SK-N-SH (cell line): ENCODE results near the gene ADAMTSL1. TPM values are rescaled to one million over a fixed set of nuclear protein-coding genes. Genes with fewer than 3 reads are reported as not detected.

Experiments used
- CTCF ChIA-PET: fragments of 300-600, 350-600 bp; formaldehyde crosslinking; extraction: SDS; loops from one replicate; lab custom pipeline; 2021; lab: Yijun Ruan, JAX
- POLR2A ChIA-PET: fragments of 350-600 bp; sonication (Branson Sonifier 250); formaldehyde crosslinking; extraction: SDS; loops from one replicate; lab custom pipeline; 2020; ENCODE audit warnings: antibody characterized with exemption, inconsistent platforms; lab: Yijun Ruan, JAX
- DNase-seq: peaks from one replicate; pipeline ENCODE4 v3.0.0; 2012
- H2AFZ ChIP-seq: fragments of 200-600 bp; sonication (generic); 2 replicates; pipeline ENCODE4 v1.8.1; 2016; ENCODE audit warnings: antibody characterized with exemption, mild to moderate bottlenecking, low read depth
- H3F3A ChIP-seq: fragments of 200-600 bp; sonication (generic); replicated peaks from 2 replicates; pipeline ENCODE3; 2016; ENCODE audit warnings: antibody characterized with exemption, mild to moderate bottlenecking; ENCODE audit not compliant: insufficient read depth
- H3K27ac ChIP-seq, 2 experiments: fragments of 200-500 bp in 1 of 2; fragments of 200-600 bp in 1 of 2; sonication (Bioruptor generic) in 1 of 2; sonication (generic), shearing (Covaris generic) in 1 of 2; 2 replicates each; pipeline versions ENCODE4 v1.5.1 to v1.6.1; 2014 to 2016; ENCODE audit warnings: low read depth in 2 of 2, inconsistent platforms in 1 of 2, low read length in 1 of 2, mild to moderate bottlenecking in 1 of 2, mixed read lengths in 1 of 2
- H3K27me3 ChIP-seq: fragments of 200-600 bp; sonication (generic), shearing (Covaris generic); 2 replicates; pipeline ENCODE4 v1.6.1; 2016; ENCODE audit warnings: mixed run types; ENCODE audit not compliant: insufficient read depth
- H3K36me3 ChIP-seq, 2 experiments: fragments of 200-500 bp in 1 of 2; fragments of 200-600 bp in 1 of 2; sonication (Bioruptor generic) in 1 of 2; sonication (generic) in 1 of 2; replicated peaks in 1 of 2; 2 replicates each; pipeline versions ENCODE3 to v1.5.1; 2014 to 2016; ENCODE audit warnings: low read length in 1 of 2, mild to moderate bottlenecking in 1 of 2; ENCODE audit not compliant: insufficient read depth in 2 of 2, control insufficient read depth in 1 of 2
- H3K4me1 ChIP-seq, 2 experiments: fragments of 200-500 bp in 1 of 2; fragments of 200-600 bp in 1 of 2; sonication (Bioruptor generic) in 1 of 2; sonication (generic), shearing (Covaris generic) in 1 of 2; 2 replicates each; pipeline versions ENCODE4 v1.5.1 to v1.6.1; 2014 to 2016; ENCODE audit warnings: low read depth in 1 of 2, low read length in 1 of 2, mixed run types in 1 of 2; ENCODE audit not compliant: insufficient read depth in 2 of 2, control insufficient read depth in 1 of 2
- H3K4me2 ChIP-seq: fragments of 200-600 bp; sonication (generic), shearing (Covaris generic); 2 replicates; pipeline ENCODE4 v1.6.1; 2017; ENCODE audit warnings: mixed run types
- H3K4me3 ChIP-seq, 2 experiments: fragments of 200-500 bp in 1 of 2; fragments of 200-600 bp in 1 of 2; sonication (Bioruptor generic) in 1 of 2; sonication (generic), shearing (Covaris generic) in 1 of 2; 2 replicates each; pipeline versions ENCODE4 v1.5.1 to v1.8.1; 2014 to 2016; ENCODE audit warnings: low read depth in 2 of 2, inconsistent platforms in 1 of 2, low read length in 1 of 2, mild to moderate bottlenecking in 1 of 2, mixed read lengths in 1 of 2, moderate library complexity in 1 of 2
- H3K79me2 ChIP-seq: fragments of 200-600 bp; sonication (generic); 2 replicates; pipeline ENCODE4 v1.8.1; 2017; ENCODE audit warnings: mild to moderate bottlenecking; ENCODE audit not compliant: insufficient read depth
- H3K9ac ChIP-seq: fragments of 200-600 bp; sonication (generic); 2 replicates; pipeline ENCODE4 v1.6.1; 2017; ENCODE audit warnings: mixed run types
- H3K9me2 ChIP-seq: fragments of 200-600 bp; sonication (generic); 2 replicates; pipeline ENCODE4 v1.6.1; 2017; ENCODE audit warnings: mixed run types
- H3K9me3 ChIP-seq: fragments of 200-600 bp; sonication (generic); 2 replicates; pipeline ENCODE4 v1.6.1; 2017; ENCODE audit warnings: mixed run types, mild to moderate bottlenecking, moderate library complexity
- H4K20me1 ChIP-seq: fragments of 200-600 bp; sonication (generic); 2 replicates; pipeline ENCODE4 v1.6.1; 2017; ENCODE audit warnings: mild to moderate bottlenecking, mixed run types; ENCODE audit not compliant: insufficient read depth
- CHD2 ChIP-seq: fragments of 150-350 bp; IDR thresholded peaks from 2 replicates; pipeline ENCODE4 v1.6.1; 2018; ENCODE audit warnings: low read length; ENCODE audit not compliant: partially characterized antibody
- ELF1 ChIP-seq: IDR thresholded peaks from 2 replicates; pipeline ENCODE4 v1.4.0; 2012
- EZH2phosphoT487 ChIP-seq: fragments of 200-600 bp; sonication (generic); IDR thresholded peaks from 2 replicates; pipeline ENCODE4 v1.6.1; 2017; ENCODE audit warnings: low read depth, mixed run types, mild to moderate bottlenecking, antibody characterized with exemption, moderate library complexity, borderline replicate concordance
- FOXJ3 ChIP-seq: sonication (generic); formaldehyde crosslinking; IDR thresholded peaks from 2 replicates; pipeline ENCODE4 v1.5.1; 2020; ENCODE audit warnings: mild to moderate bottlenecking, missing genetic modification reagents
- FOXM1 ChIP-seq: IDR thresholded peaks from 2 replicates; pipeline ENCODE4 v1.4.0; 2012; ENCODE audit warnings: low read depth, mild to moderate bottlenecking
- GATA2 ChIP-seq: sonication (generic); formaldehyde crosslinking; IDR thresholded peaks from 2 replicates; pipeline ENCODE4 v1.5.0; 2020; ENCODE audit warnings: mild to moderate bottlenecking, missing genetic modification reagents
- MEF2A ChIP-seq: IDR thresholded peaks from 2 replicates; pipeline ENCODE4 v1.4.0; 2012; ENCODE audit warnings: low read depth, borderline replicate concordance
- MXI1 ChIP-seq: IDR thresholded peaks from 2 replicates; pipeline ENCODE4 v1.6.1; 2012; ENCODE audit warnings: mild to moderate bottlenecking, low read depth, low read length, improper control_type of control experiment
- NRF1 ChIP-seq: IDR thresholded peaks from 2 replicates; pipeline ENCODE4 v1.6.1; 2012; ENCODE audit warnings: low read depth, mild to moderate bottlenecking, low read length
- RAD21 ChIP-seq: IDR thresholded peaks from 2 replicates; pipeline ENCODE4 v1.6.1; 2012; ENCODE audit warnings: mild to moderate bottlenecking, low read length
- RCOR1 ChIP-seq: fragments of 150-350 bp; IDR thresholded peaks from 2 replicates; pipeline ENCODE4 v1.6.1; 2017; ENCODE audit warnings: antibody characterized with exemption, low read length
- REST ChIP-seq: IDR thresholded peaks from 2 replicates; pipeline ENCODE4 v1.6.1; 2012; ENCODE audit warnings: mild to moderate bottlenecking, low read depth, low read length, moderate library complexity
- RXRA ChIP-seq: IDR thresholded peaks from 2 replicates; pipeline ENCODE4 v1.4.0; 2012; ENCODE audit warnings: low read depth, mild to moderate bottlenecking, borderline replicate concordance
- SIN3A ChIP-seq: IDR thresholded peaks from 2 replicates; pipeline ENCODE4 v1.6.1; 2012; ENCODE audit warnings: low read depth, mild to moderate bottlenecking, low read length, moderate library complexity, borderline replicate concordance
- TAF1 ChIP-seq: IDR thresholded peaks from 2 replicates; pipeline ENCODE4 v1.6.1; 2012; ENCODE audit warnings: low read depth, mild to moderate bottlenecking, low read length, moderate library complexity, borderline replicate concordance
- TCF12 ChIP-seq: IDR thresholded peaks from 2 replicates; pipeline ENCODE4 v1.4.0; 2012
- USF1 ChIP-seq: IDR thresholded peaks from 2 replicates; pipeline ENCODE4 v1.4.0; 2012; ENCODE audit warnings: low read depth, borderline replicate concordance
- YY1 ChIP-seq: IDR thresholded peaks from 2 replicates; pipeline ENCODE4 v1.4.0; 2012; ENCODE audit warnings: low read depth, mild to moderate bottlenecking
- ZBTB33 ChIP-seq: IDR thresholded peaks from 2 replicates; pipeline ENCODE4 v1.4.0; 2012; ENCODE audit warnings: low read depth, borderline replicate concordance
- WGBS: methylation state at CpG from one replicate; pipeline ENCODE4 v1.1.6; 2017; ENCODE audit warnings: low lambda C conversion rate; 5-methylcytosine and 5-hydroxymethylcytosine counted together
- polyA plus RNA-seq, 3 experiments: library from polyadenylated mRNA; depleted of rRNA; stranded (reverse); fragments of >200 nt; gene quantifications; 2 replicates each; pipeline ENCODE4 v1.2.3, GENCODE V29; 2012
- TF ChIP-seq, protein P1 (sequence below): fragments of 200-600 bp; sonication (generic); IDR thresholded peaks from 2 replicates; pipeline ENCODE4 v1.6.1; 2017; ENCODE audit warnings: antibody characterized with exemption, mild to moderate bottlenecking, moderate library complexity
- TF ChIP-seq, protein P2 (sequence below): IDR thresholded peaks from 2 replicates; pipeline ENCODE4 v1.4.0; 2012; ENCODE audit warnings: low read depth

The ADAMTSL1 gene
- polyA plus RNA-seq, 1 of the 3 experiments (the other 2 are of a cell fraction) = 114 TPM

DNA sequence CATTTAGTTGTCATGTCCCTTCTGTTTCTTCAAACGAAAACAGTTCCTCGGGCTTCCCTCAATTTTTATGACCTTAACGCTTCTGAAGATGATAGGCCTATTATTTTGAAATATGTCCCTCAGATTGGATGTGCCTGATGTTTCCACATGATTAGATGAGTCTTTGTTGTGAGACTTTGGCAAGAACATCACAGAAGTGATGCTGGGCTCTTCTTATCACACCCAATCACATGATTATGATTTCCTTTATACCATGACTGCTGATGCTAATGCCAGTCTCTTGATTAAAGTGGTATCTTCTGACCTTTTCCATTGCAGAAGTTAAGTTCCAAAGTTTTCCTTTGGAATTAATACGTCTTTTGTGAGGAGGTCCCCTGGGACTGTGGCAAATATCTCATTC is 383.4 kb downstream of the ADAMTSL1 start:
- Histone ChIP-seq H3K27ac (no peak overlapping the region), H3K36me3 (peaks cover 0 to 36% of the 10 kb centered on the region in 2 experiments), H3K27me3 (no peaks in the 10 kb centered on the region), H3K9me2 (no peaks in the 10 kb centered on the region), H3F3A (peaks cover 4% of the 10 kb centered on the region), H3K4me3 (no peak overlapping the region), H3K9ac (no peak overlapping the region), H4K20me1 (no peaks in the 10 kb centered on the region), H3K9me3 (no peaks in the 10 kb centered on the region), H3K4me2 (no peak overlapping the region), H3K79me2 (peaks cover 6% of the 10 kb centered on the region; the same call in 1 of the 2 replicates), H2AFZ (no peak overlapping the region), H3K4me1 (peaks cover 0 to 2% of the 10 kb centered on the region in 2 experiments; a peak in 1 of 4 replicates)
- TF ChIP-seq NRF1 (no peak), GATA2 (no peak), FOXJ3 (CRISPR knock-in tag) (no peak), RAD21 (no peak), FOXM1 (no peak), CHD2 (no peak), TAF1 (no peak)
- CTCF ChIA-PET = interaction anchor here (1.0 kb wide), 1 partner anchor 192 kb away, joined by 3 read pairs; the partner anchor contains the start of gene RRAGA
- POLR2A ChIA-PET = no interaction called here
- DNase-seq = no peak
- 84% methylated on average over 4 of the region's 4 CpGs for WGBS

DNA sequence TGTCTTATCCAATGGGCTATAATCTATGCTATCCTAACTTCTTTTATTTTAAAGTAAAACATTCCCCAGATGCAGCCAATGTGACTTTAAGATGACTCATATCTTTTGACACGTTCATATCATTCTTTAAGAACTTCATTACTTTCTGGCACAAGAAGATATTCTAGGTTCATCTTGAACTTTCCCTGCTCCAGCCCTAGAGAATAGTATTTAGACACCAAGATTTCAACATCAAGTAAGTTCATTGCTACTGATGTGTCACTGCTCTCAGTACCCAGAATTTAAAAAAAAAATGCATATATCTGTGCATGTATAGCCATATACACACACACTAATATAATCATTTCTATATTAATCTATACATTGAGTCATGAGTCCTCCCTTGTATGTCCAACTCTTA is 383.8 kb downstream of the ADAMTSL1 start:
- no peaks in the 10 kb centered on the region for H4K20me1 ChIP-seq
- peaks cover 6% of the 10 kb centered on the region; the same call in 1 of the 2 replicates for H3K79me2 ChIP-seq
- peaks cover 0 to 2% of the 10 kb centered on the region in 2 experiments; a peak in 1 of 4 replicates for H3K4me1 ChIP-seq
- no peak overlapping the region for H2AFZ ChIP-seq
- no peaks in the 10 kb centered on the region for H3K9me2 ChIP-seq
- no peak overlapping the region for H3K9ac ChIP-seq
- DNase-seq = no peak
- no peak overlapping the region for H3K4me2 ChIP-seq
- peaks cover 4% of the 10 kb centered on the region for H3F3A ChIP-seq
- H3K27ac ChIP-seq = no peak overlapping the region
- H3K36me3 ChIP-seq = peaks cover 0 to 36% of the 10 kb centered on the region in 2 experiments
- ChIA-PET POLR2A (no interaction called here), CTCF (no interaction called here)
- H3K4me3 ChIP-seq = no peak overlapping the region
- no peaks in the 10 kb centered on the region for H3K27me3 ChIP-seq
- no peaks in the 10 kb centered on the region for H3K9me3 ChIP-seq
- WGBS = 67% methylated on average over 1 of the region's 1 CpG
- TF ChIP-seq ZBTB33 = no peak
- TF ChIP-seq ELF1 = no peak
- no peak for TF ChIP-seq GATA2
- TF ChIP-seq RXRA = no peak
- TF ChIP-seq, protein P1, sequence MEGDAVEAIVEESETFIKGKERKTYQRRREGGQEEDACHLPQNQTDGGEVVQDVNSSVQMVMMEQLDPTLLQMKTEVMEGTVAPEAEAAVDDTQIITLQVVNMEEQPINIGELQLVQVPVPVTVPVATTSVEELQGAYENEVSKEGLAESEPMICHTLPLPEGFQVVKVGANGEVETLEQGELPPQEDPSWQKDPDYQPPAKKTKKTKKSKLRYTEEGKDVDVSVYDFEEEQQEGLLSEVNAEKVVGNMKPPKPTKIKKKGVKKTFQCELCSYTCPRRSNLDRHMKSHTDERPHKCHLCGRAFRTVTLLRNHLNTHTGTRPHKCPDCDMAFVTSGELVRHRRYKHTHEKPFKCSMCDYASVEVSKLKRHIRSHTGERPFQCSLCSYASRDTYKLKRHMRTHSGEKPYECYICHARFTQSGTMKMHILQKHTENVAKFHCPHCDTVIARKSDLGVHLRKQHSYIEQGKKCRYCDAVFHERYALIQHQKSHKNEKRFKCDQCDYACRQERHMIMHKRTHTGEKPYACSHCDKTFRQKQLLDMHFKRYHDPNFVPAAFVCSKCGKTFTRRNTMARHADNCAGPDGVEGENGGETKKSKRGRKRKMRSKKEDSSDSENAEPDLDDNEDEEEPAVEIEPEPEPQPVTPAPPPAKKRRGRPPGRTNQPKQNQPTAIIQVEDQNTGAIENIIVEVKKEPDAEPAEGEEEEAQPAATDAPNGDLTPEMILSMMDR = no peak
- TF ChIP-seq, protein P2, sequence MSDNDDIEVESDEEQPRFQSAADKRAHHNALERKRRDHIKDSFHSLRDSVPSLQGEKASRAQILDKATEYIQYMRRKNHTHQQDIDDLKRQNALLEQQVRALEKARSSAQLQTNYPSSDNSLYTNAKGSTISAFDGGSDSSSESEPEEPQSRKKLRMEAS = no peak
- TF ChIP-seq TCF12 = no peak
- TF ChIP-seq MEF2A = no peak
- no peak for TF ChIP-seq USF1
- no peak for TF ChIP-seq FOXJ3 (CRISPR knock-in tag)
- TF ChIP-seq MXI1 = no peak
- no peak for TF ChIP-seq REST
- TF ChIP-seq RAD21 = no peak
- TF ChIP-seq EZH2phosphoT487 = no peak
- TF ChIP-seq RCOR1 = no peak
- no peak for TF ChIP-seq SIN3A
- no peak for TF ChIP-seq YY1
